ENCODE results near the gene GRXCR1. TPM values are rescaled to one million over a fixed set of nuclear protein-coding genes. Genes with fewer than 3 reads are reported as not detected.

Gene GRXCR1
- total RNA-seq, 1 experiment from 2014 or later, result not detected

DNA sequence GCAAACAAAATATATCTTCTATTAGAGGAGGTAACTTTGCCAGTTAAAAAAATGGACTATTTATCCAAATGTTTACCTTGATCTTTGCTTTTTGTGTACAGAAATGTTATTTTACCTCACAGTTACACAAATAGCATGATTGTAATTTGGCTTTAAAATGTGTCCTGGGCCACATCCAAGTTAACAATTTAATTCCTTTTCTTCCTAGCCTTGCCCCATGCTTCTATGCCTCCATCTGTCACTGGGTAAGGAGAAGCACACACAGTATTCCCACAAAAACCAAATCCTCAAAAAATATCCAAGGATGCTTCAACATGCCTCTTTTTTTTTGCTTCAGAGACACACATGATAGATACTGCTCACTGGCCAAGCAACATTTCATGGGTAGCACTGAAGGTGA lies 30.9 kb downstream of the GRXCR1 start (continued):
- TF ChIP-seq, protein P1, sequence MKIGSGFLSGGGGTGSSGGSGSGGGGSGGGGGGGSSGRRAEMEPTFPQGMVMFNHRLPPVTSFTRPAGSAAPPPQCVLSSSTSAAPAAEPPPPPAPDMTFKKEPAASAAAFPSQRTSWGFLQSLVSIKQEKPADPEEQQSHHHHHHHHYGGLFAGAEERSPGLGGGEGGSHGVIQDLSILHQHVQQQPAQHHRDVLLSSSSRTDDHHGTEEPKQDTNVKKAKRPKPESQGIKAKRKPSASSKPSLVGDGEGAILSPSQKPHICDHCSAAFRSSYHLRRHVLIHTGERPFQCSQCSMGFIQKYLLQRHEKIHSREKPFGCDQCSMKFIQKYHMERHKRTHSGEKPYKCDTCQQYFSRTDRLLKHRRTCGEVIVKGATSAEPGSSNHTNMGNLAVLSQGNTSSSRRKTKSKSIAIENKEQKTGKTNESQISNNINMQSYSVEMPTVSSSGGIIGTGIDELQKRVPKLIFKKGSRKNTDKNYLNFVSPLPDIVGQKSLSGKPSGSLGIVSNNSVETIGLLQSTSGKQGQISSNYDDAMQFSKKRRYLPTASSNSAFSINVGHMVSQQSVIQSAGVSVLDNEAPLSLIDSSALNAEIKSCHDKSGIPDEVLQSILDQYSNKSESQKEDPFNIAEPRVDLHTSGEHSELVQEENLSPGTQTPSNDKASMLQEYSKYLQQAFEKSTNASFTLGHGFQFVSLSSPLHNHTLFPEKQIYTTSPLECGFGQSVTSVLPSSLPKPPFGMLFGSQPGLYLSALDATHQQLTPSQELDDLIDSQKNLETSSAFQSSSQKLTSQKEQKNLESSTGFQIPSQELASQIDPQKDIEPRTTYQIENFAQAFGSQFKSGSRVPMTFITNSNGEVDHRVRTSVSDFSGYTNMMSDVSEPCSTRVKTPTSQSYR (CRISPR knock-in tag; IDR thresholded peaks at IDR 0.05), result no peak
- TF ChIP-seq RELA (CRISPR knock-in tag; IDR thresholded peaks at IDR 0.05; ENCODE audit: borderline replicate concordance), result no peak
- TF ChIP-seq ZNF671 (CRISPR knock-in tag; IDR thresholded peaks at IDR 0.05), result no peak
- TF ChIP-seq, protein P2, sequence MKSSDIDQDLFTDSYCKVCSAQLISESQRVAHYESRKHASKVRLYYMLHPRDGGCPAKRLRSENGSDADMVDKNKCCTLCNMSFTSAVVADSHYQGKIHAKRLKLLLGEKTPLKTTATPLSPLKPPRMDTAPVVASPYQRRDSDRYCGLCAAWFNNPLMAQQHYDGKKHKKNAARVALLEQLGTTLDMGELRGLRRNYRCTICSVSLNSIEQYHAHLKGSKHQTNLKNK (CRISPR knock-in tag; IDR thresholded peaks at IDR 0.05), result no peak
- no peak for TF ChIP-seq FOXJ3 (CRISPR knock-in tag; IDR thresholded peaks at IDR 0.05; ENCODE audit: borderline replicate concordance)
- TF ChIP-seq, protein P3, sequence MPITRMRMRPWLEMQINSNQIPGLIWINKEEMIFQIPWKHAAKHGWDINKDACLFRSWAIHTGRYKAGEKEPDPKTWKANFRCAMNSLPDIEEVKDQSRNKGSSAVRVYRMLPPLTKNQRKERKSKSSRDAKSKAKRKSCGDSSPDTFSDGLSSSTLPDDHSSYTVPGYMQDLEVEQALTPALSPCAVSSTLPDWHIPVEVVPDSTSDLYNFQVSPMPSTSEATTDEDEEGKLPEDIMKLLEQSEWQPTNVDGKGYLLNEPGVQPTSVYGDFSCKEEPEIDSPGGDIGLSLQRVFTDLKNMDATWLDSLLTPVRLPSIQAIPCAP (CRISPR knock-in tag; IDR thresholded peaks at IDR 0.05), result no peak
- TF ChIP-seq, protein P4, sequence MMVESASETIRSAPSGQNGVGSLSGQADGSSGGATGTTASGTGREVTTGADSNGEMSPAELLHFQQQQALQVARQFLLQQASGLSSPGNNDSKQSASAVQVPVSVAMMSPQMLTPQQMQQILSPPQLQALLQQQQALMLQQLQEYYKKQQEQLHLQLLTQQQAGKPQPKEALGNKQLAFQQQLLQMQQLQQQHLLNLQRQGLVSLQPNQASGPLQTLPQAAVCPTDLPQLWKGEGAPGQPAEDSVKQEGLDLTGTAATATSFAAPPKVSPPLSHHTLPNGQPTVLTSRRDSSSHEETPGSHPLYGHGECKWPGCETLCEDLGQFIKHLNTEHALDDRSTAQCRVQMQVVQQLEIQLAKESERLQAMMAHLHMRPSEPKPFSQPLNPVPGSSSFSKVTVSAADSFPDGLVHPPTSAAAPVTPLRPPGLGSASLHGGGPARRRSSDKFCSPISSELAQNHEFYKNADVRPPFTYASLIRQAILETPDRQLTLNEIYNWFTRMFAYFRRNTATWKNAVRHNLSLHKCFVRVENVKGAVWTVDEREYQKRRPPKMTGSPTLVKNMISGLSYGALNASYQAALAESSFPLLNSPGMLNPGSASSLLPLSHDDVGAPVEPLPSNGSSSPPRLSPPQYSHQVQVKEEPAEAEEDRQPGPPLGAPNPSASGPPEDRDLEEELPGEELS (CRISPR knock-in tag; IDR thresholded peaks at IDR 0.05), result no peak
- TF ChIP-seq, protein P5, sequence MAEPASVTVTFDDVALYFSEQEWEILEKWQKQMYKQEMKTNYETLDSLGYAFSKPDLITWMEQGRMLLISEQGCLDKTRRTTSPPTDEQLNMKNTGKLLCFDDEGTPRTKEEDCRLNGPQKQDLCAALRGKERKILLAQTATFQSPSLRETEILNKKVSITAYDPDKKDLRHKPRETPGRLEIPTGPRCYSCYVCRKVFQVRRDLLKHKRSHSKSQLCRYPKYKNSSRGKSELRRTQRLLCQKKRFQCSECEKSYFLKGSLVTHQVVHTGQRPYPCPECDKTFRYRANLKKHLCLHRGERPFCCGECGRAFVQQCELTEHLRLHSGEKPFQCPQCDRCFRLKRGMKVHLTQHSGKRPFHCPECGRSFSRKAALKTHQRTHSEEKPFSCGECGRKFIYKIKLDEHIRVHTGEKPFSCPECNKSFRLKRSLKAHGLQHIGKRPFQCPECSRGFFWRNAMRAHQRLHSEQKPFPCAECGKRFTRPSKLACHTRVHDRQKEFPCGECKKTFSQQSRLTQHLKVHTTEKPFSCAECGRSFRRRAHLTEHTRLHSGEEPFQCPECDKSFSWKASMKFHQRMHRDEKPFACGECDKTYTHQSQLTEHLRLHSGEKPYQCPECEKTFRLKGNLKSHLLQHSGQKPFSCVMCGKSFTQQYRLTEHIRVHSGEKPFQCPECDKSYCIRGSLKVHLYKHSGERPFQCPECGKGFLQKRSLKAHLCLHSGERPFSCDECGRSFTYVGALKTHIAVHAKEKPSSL (CRISPR knock-in tag; conservative IDR thresholded peaks at IDR 0.05), result no peak

DNA sequence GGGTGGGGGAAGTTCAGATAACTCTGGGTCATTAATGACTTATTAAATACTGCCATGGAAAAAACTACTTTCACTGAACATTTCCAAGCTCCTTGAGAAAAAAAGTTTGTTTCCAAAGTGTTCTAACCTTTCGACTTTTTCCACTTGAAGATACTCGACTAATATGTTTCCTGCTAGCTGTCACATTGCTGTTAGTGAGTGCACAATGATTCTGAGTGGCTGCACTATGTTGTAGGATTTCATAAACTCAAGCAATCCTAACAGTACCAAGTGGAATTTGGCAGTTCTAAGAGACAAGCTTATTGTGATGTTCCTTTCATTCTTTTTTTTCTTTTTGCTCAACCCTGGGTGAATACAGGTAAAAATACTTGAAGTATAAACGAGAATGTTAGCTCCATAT lies 33.4 kb downstream of the GRXCR1 start:
- Mint-ChIP-seq H3K9me3 (peaks cover 4% of the 10 kb centered on the region), H3K4me3 (no peak overlapping the region), H3K27ac (no peak overlapping the region), H3K36me3 (no peaks in the 10 kb centered on the region), H3K27me3 (ENCODE audit: low read depth) (peaks cover 2% of the 10 kb centered on the region; the same call in 1 of the 2 replicates), H3K4me1 (no peaks in the 10 kb centered on the region; the same call in 1 of the 2 replicates)
- POLR2A ChIA-PET, result no interaction called here
- TF ChIP-seq ZNF138 (CRISPR knock-in tag; conservative IDR thresholded peaks at IDR 0.05) (no peak), CBFB (CRISPR knock-in tag; IDR thresholded peaks at IDR 0.05; ENCODE audit: low read depth) (no peak), GRHL2 (CRISPR knock-in tag; IDR thresholded peaks at IDR 0.05; ENCODE audit: insufficient replicate concordance, severe bottlenecking) (no peak), PRRX2 (CRISPR knock-in tag; IDR thresholded peaks at IDR 0.05) (no peak), ELF4 (CRISPR knock-in tag; IDR thresholded peaks at IDR 0.05; ENCODE audit: low read depth) (no peak), ZNF416 (CRISPR knock-in tag; IDR thresholded peaks at IDR 0.05) (no peak), ZNF263 (CRISPR knock-in tag; IDR thresholded peaks at IDR 0.05; ENCODE audit: low read depth) (no peak)
- TF ChIP-seq, protein P6, sequence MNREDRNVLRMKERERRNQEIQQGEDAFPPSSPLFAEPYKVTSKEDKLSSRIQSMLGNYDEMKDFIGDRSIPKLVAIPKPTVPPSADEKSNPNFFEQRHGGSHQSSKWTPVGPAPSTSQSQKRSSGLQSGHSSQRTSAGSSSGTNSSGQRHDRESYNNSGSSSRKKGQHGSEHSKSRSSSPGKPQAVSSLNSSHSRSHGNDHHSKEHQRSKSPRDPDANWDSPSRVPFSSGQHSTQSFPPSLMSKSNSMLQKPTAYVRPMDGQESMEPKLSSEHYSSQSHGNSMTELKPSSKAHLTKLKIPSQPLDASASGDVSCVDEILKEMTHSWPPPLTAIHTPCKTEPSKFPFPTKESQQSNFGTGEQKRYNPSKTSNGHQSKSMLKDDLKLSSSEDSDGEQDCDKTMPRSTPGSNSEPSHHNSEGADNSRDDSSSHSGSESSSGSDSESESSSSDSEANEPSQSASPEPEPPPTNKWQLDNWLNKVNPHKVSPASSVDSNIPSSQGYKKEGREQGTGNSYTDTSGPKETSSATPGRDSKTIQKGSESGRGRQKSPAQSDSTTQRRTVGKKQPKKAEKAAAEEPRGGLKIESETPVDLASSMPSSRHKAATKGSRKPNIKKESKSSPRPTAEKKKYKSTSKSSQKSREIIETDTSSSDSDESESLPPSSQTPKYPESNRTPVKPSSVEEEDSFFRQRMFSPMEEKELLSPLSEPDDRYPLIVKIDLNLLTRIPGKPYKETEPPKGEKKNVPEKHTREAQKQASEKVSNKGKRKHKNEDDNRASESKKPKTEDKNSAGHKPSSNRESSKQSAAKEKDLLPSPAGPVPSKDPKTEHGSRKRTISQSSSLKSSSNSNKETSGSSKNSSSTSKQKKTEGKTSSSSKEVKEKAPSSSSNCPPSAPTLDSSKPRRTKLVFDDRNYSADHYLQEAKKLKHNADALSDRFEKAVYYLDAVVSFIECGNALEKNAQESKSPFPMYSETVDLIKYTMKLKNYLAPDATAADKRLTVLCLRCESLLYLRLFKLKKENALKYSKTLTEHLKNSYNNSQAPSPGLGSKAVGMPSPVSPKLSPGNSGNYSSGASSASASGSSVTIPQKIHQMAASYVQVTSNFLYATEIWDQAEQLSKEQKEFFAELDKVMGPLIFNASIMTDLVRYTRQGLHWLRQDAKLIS (CRISPR knock-in tag; IDR thresholded peaks at IDR 0.05; ENCODE audit: borderline replicate concordance), result no peak
- TF ChIP-seq, protein P7, sequence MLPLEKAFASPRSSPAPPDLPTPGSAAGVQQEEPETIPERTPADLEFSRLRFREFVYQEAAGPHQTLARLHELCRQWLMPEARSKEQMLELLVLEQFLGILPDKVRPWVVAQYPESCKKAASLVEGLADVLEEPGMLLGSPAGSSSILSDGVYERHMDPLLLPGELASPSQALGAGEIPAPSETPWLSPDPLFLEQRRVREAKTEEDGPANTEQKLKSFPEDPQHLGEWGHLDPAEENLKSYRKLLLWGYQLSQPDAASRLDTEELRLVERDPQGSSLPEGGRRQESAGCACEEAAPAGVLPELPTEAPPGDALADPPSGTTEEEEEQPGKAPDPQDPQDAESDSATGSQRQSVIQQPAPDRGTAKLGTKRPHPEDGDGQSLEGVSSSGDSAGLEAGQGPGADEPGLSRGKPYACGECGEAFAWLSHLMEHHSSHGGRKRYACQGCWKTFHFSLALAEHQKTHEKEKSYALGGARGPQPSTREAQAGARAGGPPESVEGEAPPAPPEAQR (CRISPR knock-in tag; IDR thresholded peaks at IDR 0.05), result no peak
- CTCF ChIA-PET, result no interaction called here
- DNase-seq (ENCODE audit: low spot score), result no peak
- no peak for ATAC-seq
